ENCODE data around the gene ANXA8.

- TF ChIP-seq RXRA (IDR thresholded peaks at IDR 0.05) (no peak), ATF3 (IDR thresholded peaks at IDR 0.05) (no peak)
- TF ChIP-seq, protein P1, sequence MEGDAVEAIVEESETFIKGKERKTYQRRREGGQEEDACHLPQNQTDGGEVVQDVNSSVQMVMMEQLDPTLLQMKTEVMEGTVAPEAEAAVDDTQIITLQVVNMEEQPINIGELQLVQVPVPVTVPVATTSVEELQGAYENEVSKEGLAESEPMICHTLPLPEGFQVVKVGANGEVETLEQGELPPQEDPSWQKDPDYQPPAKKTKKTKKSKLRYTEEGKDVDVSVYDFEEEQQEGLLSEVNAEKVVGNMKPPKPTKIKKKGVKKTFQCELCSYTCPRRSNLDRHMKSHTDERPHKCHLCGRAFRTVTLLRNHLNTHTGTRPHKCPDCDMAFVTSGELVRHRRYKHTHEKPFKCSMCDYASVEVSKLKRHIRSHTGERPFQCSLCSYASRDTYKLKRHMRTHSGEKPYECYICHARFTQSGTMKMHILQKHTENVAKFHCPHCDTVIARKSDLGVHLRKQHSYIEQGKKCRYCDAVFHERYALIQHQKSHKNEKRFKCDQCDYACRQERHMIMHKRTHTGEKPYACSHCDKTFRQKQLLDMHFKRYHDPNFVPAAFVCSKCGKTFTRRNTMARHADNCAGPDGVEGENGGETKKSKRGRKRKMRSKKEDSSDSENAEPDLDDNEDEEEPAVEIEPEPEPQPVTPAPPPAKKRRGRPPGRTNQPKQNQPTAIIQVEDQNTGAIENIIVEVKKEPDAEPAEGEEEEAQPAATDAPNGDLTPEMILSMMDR (IDR thresholded peaks at IDR 0.05; ENCODE audit: low read depth, low read length, missing input control): no peak
Observed at GRCh38 chr10:47454780-47455058, 29.2 kb downstream of the ANXA8 start.
